ENCODE data around the gene ZNF516.

ZNF516 gene

GRCh38 chr18:76414936-76415621 is 80.0 kb downstream of the ZNF516 start:
- H3K9me3 ChIP-seq (ENCODE audit: insufficient read depth, low read length, severe bottlenecking), result no peaks in the 10 kb centered on the region
- no peak overlapping the region for H3K27ac ChIP-seq (ENCODE audit: low read length)
- TF ChIP-seq EZH2 (IDR thresholded peaks at IDR 0.05; ENCODE audit: borderline replicate concordance, low read depth, low read length, severe bottlenecking), result no peak
- TF ChIP-seq, protein P1, sequence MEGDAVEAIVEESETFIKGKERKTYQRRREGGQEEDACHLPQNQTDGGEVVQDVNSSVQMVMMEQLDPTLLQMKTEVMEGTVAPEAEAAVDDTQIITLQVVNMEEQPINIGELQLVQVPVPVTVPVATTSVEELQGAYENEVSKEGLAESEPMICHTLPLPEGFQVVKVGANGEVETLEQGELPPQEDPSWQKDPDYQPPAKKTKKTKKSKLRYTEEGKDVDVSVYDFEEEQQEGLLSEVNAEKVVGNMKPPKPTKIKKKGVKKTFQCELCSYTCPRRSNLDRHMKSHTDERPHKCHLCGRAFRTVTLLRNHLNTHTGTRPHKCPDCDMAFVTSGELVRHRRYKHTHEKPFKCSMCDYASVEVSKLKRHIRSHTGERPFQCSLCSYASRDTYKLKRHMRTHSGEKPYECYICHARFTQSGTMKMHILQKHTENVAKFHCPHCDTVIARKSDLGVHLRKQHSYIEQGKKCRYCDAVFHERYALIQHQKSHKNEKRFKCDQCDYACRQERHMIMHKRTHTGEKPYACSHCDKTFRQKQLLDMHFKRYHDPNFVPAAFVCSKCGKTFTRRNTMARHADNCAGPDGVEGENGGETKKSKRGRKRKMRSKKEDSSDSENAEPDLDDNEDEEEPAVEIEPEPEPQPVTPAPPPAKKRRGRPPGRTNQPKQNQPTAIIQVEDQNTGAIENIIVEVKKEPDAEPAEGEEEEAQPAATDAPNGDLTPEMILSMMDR (IDR thresholded peaks at IDR 0.05; ENCODE audit: borderline replicate concordance, extremely low read depth, low read length, poor library complexity, severe bottlenecking), result no peak
- H3K4me3 ChIP-seq (ENCODE audit: low read depth in 1 of 2, low read length in 2 of 2), result no peak overlapping the region
- H3K4me1 ChIP-seq (ENCODE audit: insufficient read depth, low read length), result no peaks in the 10 kb centered on the region
- H3K27me3 ChIP-seq (ENCODE audit: insufficient read depth, low read length, poor library complexity), result no peaks in the 10 kb centered on the region
- H2AFZ ChIP-seq (ENCODE audit: low read depth, low read length), result no peak overlapping the region
- H4K20me1 ChIP-seq (ENCODE audit: insufficient read depth, low read length), result no peaks in the 10 kb centered on the region
- DNase-seq (no peak), ATAC-seq (ENCODE audit: insufficient read depth, low read depth) (no peak)
- H3K4me2 ChIP-seq (ENCODE audit: insufficient read depth, low read length), result no peak overlapping the region
- H3K36me3 ChIP-seq (ENCODE audit: insufficient read depth, low read length), result no peaks in the 10 kb centered on the region
- H3K9ac ChIP-seq (ENCODE audit: low read depth, low read length), result no peak overlapping the region
- H3K79me2 ChIP-seq (ENCODE audit: insufficient read depth, low read length), result no peaks in the 10 kb centered on the region

DNA sequence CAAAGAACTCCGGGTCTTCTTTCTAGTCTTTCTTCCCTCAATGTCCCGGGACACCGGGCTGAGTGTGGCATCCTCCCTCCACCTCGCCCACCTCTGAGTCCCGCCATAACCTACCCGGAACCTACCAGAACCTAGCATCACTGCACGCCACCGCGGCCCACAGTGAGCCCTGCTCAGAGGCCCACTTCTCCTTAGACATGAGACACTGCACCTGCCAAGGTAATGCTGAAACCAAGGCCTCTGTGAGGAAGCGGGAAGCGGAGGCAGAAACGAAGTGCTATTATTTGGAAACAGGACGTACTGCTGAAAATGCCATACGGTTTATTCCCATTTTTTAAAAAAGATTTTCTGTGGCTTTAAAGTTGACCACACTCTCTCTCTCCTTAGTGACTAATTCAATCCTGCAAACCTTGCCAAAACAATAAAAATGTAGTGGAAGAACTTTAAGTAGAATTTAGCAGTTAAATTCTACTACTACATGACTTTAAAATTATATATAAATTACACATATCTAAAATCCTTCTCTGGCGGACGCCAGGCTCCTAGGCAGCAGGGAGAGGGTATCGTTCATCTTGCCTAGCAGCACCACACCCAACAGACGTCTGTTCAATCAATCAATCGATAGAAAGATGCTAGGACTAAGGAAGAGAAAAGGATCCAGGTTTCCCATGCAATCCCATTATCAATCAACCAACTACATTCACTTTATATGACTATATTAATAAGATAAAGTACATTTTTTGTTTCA is 82.0 kb downstream of the ZNF516 start:
- no peaks in the 10 kb centered on the region for H4K20me1 ChIP-seq (ENCODE audit: insufficient read depth, low read length)
- TF ChIP-seq, protein P1 (IDR thresholded peaks at IDR 0.05; ENCODE audit: borderline replicate concordance, extremely low read depth, low read length, poor library complexity, severe bottlenecking), result no peak
- TF ChIP-seq EZH2 (IDR thresholded peaks at IDR 0.05; ENCODE audit: borderline replicate concordance, low read depth, low read length, severe bottlenecking), result no peak
- no peaks in the 10 kb centered on the region for H3K79me2 ChIP-seq (ENCODE audit: insufficient read depth, low read length)

GRCh38 chr18:76412010-76412817 is 82.8 kb downstream of the ZNF516 start:
- H3K27ac ChIP-seq (ENCODE audit: low read length), result no peak overlapping the region
- TF ChIP-seq EZH2 (IDR thresholded peaks at IDR 0.05; ENCODE audit: borderline replicate concordance, low read depth, low read length, severe bottlenecking), result no peak
- TF ChIP-seq, protein P1 (IDR thresholded peaks at IDR 0.05; ENCODE audit: borderline replicate concordance, extremely low read depth, low read length, poor library complexity, severe bottlenecking), result no peak
- no peaks in the 10 kb centered on the region for H3K36me3 ChIP-seq (ENCODE audit: insufficient read depth, low read length)
- H3K4me1 ChIP-seq (ENCODE audit: insufficient read depth, low read length), result no peaks in the 10 kb centered on the region
- no peak overlapping the region for H3K4me3 ChIP-seq (ENCODE audit: low read depth in 1 of 2, low read length in 2 of 2)
- no peak overlapping the region for H3K4me2 ChIP-seq (ENCODE audit: insufficient read depth, low read length)
- H3K27me3 ChIP-seq (ENCODE audit: insufficient read depth, low read length, poor library complexity), result no peaks in the 10 kb centered on the region
- H4K20me1 ChIP-seq (ENCODE audit: insufficient read depth, low read length), result no peaks in the 10 kb centered on the region
- no peak overlapping the region for H2AFZ ChIP-seq (ENCODE audit: low read depth, low read length)
- ATAC-seq (ENCODE audit: insufficient read depth, low read depth) (no peak), DNase-seq (no peak)
- no peaks in the 10 kb centered on the region for H3K9me3 ChIP-seq (ENCODE audit: insufficient read depth, low read length, severe bottlenecking)
- H3K9ac ChIP-seq (ENCODE audit: low read depth, low read length), result no peak overlapping the region
- H3K79me2 ChIP-seq (ENCODE audit: insufficient read depth, low read length), result no peaks in the 10 kb centered on the region

More for the DNA sequence above, 82.0 kb downstream of the ZNF516 start:
- Histone ChIP-seq H3K27ac (ENCODE audit: low read length) (no peak overlapping the region), H3K4me2 (ENCODE audit: insufficient read depth, low read length) (no peak overlapping the region), H3K9ac (ENCODE audit: low read depth, low read length) (no peak overlapping the region), H3K4me3 (ENCODE audit: low read depth in 1 of 2, low read length in 2 of 2) (no peak overlapping the region), H3K36me3 (ENCODE audit: insufficient read depth, low read length) (no peaks in the 10 kb centered on the region), H3K4me1 (ENCODE audit: insufficient read depth, low read length) (no peaks in the 10 kb centered on the region), H3K9me3 (ENCODE audit: insufficient read depth, low read length, severe bottlenecking) (no peaks in the 10 kb centered on the region), H2AFZ (ENCODE audit: low read depth, low read length) (no peak overlapping the region), H3K27me3 (ENCODE audit: insufficient read depth, low read length, poor library complexity) (no peaks in the 10 kb centered on the region)
- ATAC-seq (ENCODE audit: insufficient read depth, low read depth) (no peak), DNase-seq (no peak)
